Adrenal gland (tissue), 5 donors: ENCODE measurements around the gene GOLT1A.

Experiments used
- POLR2A ChIP-seq, 2 donors: fragments of 450-650 bp; IDR thresholded peaks; one replicate each; pipeline ENCODE4 v1.6.1; 2017; ENCODE audit warnings: antibody characterized with exemption in 2 of 2, mild to moderate bottlenecking in 2 of 2, moderate library complexity in 1 of 2
- TF ChIP-seq, protein P1 (sequence below), 6 experiments: fragments of 450-650 bp in 4 of 6; fragments of 200-600 bp in 2 of 6; sonication (generic) in 1 of 6; IDR thresholded peaks; 1 replicate in 5 of 6; 2 replicates in 1 of 6; pipeline versions ENCODE4 v1.5.1 to v1.8.0; 2016 to 2021; ENCODE audit warnings: antibody characterized with exemption in 6 of 6, mild to moderate bottlenecking in 2 of 6, moderate library complexity in 1 of 6
- donor health status: DM: no; HTN: no; CAD: no.

DNA sequence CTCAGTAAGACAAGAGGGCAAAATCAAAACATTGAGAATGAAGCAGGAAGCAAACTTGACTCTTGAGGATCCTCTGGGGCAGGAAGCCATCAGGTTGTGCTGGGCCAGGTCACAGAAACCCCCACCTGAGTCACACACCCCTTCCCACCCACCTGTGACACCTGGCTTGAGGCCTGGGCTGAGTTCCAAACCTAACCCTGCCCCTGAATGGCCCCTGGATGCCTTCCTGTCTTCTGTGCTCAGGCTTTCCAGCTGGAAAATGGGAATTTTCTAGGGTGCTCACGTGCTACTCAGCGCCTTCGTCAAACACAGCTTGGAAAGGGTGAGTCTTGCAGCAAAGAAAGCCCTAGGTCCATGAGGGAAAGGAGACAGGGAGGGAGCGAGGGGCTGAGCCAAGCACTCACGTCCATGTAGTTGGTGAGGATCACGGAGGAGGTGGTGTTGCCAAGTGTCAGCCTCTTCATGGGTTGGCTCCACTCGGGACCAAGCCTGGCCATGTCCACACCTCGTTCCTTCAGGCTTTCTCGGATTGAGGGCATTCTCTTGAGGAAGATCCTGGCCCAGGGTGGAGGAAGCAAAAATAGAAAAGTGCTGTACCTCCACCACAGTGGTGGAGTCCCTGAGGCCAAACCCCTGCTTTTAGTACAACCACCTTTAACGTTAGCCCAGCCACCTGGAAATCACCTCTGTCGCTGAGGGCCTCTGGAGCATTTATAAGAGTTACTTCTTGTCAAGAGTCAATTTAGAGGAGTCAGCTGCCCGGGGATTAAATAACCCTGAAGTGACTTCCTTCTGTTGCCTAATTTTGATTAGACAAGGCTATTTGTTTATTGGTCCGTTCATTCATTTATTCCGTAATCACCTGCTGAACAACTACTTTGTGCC, 51.9 kb downstream of the GOLT1A start:
- no peak for TF ChIP-seq POLR2A (IDR thresholded peaks at IDR 0.05)
- TF ChIP-seq, protein P1, sequence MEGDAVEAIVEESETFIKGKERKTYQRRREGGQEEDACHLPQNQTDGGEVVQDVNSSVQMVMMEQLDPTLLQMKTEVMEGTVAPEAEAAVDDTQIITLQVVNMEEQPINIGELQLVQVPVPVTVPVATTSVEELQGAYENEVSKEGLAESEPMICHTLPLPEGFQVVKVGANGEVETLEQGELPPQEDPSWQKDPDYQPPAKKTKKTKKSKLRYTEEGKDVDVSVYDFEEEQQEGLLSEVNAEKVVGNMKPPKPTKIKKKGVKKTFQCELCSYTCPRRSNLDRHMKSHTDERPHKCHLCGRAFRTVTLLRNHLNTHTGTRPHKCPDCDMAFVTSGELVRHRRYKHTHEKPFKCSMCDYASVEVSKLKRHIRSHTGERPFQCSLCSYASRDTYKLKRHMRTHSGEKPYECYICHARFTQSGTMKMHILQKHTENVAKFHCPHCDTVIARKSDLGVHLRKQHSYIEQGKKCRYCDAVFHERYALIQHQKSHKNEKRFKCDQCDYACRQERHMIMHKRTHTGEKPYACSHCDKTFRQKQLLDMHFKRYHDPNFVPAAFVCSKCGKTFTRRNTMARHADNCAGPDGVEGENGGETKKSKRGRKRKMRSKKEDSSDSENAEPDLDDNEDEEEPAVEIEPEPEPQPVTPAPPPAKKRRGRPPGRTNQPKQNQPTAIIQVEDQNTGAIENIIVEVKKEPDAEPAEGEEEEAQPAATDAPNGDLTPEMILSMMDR (IDR thresholded peaks at IDR 0.05), result no peak
